Breast epithelium (tissue), 3 donors: ENCODE data around the gene RAB3A.

Experiments used
- POLR2A ChIP-seq: fragments of 450-650 bp; IDR thresholded peaks from one replicate; pipeline ENCODE4 v1.6.1; 2016; ENCODE audit warnings: antibody characterized with exemption, mild to moderate bottlenecking, moderate library complexity
- TF ChIP-seq, protein P1 (sequence below), 3 donors: fragments of 450-650 bp; IDR thresholded peaks; one replicate each; pipeline ENCODE4 v1.5.1; 2016 to 2017; ENCODE audit warnings: antibody characterized with exemption in 3 of 3, mild to moderate bottlenecking in 3 of 3, moderate library complexity in 3 of 3

DNA sequence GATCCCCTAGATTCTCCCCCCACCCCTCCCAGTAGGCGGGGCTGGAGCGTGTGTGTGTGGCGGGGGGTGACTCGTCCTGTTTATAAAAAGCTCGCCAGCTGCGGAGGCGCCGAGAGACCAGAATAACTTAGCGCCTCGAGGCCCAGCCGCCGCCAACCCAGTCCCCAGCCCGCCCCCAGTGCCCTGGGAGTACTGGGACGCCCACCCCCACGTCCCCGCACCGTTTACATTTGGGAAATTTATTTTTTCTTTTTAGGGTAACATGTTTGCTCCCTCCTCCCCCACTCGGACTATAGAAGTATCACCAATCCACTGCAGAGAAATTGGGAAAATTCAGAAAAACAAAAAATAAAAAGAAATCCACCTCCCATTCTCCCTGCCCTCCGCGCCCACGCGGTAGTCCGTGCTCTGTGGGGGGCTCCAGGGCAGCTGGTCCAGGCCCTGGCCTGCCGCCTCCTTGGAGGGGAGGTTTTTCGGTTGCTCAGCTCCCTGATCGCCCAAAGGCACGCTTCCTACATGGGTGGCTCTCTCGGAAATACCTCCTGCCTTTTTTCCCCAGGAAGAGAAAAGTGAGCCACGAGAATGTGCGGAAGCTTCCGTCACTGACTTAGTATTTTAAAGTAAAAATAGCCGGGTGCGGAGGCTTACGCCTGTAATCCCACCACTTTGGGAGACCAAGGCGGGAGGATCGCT, 1.5 kb upstream of the RAB3A start:
- TF ChIP-seq, protein P1, sequence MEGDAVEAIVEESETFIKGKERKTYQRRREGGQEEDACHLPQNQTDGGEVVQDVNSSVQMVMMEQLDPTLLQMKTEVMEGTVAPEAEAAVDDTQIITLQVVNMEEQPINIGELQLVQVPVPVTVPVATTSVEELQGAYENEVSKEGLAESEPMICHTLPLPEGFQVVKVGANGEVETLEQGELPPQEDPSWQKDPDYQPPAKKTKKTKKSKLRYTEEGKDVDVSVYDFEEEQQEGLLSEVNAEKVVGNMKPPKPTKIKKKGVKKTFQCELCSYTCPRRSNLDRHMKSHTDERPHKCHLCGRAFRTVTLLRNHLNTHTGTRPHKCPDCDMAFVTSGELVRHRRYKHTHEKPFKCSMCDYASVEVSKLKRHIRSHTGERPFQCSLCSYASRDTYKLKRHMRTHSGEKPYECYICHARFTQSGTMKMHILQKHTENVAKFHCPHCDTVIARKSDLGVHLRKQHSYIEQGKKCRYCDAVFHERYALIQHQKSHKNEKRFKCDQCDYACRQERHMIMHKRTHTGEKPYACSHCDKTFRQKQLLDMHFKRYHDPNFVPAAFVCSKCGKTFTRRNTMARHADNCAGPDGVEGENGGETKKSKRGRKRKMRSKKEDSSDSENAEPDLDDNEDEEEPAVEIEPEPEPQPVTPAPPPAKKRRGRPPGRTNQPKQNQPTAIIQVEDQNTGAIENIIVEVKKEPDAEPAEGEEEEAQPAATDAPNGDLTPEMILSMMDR (IDR thresholded peaks at IDR 0.05), result no peak
- no peak for TF ChIP-seq POLR2A
